Epithelial cell of prostate (primary cell): Measurements from ENCODE around the gene CCL1.

Experiments
- DNase-seq: peaks from one replicate; pipeline ENCODE4 v3.0.0-alpha.2; 2011; ENCODE audit warnings: low read depth, low spot score
- H3K27ac ChIP-seq: fragments of 450-650 bp; 2 replicates; pipeline ENCODE4 v1.5.1; 2017; ENCODE audit warnings: mild to moderate bottlenecking

CCL1 gene

GRCh38 chr17:34311291-34311690 is 51.7 kb downstream of the CCL1 start:
- DNase-seq = no peak

More at GRCh38 chr17:34311291-34311690, 51.7 kb downstream of the CCL1 start:
- H3K27ac ChIP-seq = no peak overlapping the region
